H54 (cell line): Measurements from ENCODE around the gene LRGUK.

Experiments
- DNase-seq: peaks from one replicate; pipeline ENCODE4 v3.0.0; 2011; ENCODE audit warnings: low spot score, mixed read lengths; ENCODE audit not compliant: insufficient read length
- FAIRE-seq: peaks from 3 replicates; lab custom pipeline; 2011; peaks lifted over from hg19 to GRCh38; lab: Jason Lieb, UNC
- POLR2A ChIP-seq: IDR thresholded peaks from 2 replicates; pipeline ENCODE4 v1.6.1; 2011; ENCODE audit warnings: low read depth, mild to moderate bottlenecking, low read length

The LRGUK gene

GRCh38 chr7:134301592-134301991, 174.5 kb downstream of the LRGUK start:
- no peak for TF ChIP-seq POLR2A
- FAIRE-seq (no peak), DNase-seq (no peak)

DNA sequence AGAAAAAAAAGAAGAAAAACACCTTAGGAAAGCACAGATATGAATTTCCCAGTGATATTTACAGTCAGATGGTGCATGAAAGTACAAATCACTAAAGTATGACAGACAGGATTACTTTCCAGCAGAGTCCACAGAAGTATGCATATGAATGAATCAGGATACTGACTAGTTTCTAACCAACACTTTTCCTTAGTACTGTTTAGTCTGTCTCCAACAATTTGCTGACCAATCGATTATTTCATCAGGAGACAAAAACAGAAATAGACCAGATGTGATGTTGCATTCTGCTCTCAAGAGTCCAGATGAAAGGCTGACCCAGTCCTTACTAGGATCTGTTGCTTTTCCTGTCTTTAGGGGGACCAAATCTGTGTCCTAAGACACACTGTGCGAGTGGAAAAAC, 175.0 kb downstream of the LRGUK start:
- FAIRE-seq (no peak), DNase-seq (no peak)
- TF ChIP-seq POLR2A: no peak

DNA sequence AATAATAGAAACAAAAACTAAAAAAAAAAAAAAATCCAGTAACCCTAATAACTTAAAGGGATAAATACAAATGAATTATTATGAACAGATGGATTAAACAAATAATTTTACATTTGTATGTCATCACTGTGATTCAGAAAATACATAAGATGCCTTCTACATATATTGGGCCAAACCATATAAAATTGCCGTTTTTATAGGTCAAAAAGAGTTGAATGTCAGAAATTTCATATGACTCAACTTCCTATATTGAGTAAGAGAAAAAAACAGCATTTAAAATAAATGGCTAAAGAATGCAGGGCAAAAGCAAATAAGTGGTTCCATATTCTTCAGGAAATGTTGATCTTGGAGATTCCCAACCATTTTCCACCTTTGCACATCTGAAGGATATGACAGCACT, 180.2 kb downstream of the LRGUK start:
- FAIRE-seq (no peak), DNase-seq (no peak)

GRCh38 chr7:134308548-134308947, 181.4 kb downstream of the LRGUK start:
- DNase-seq (no peak), FAIRE-seq (no peak)

More for the DNA sequence above, 180.2 kb downstream of the LRGUK start:
- no peak for TF ChIP-seq POLR2A

GRCh38 chr7:134311807-134312206, 184.7 kb downstream of the LRGUK start:
- TF ChIP-seq POLR2A: no peak
- DNase-seq: no peak
- no peak for FAIRE-seq

More at GRCh38 chr7:134308548-134308947, 181.4 kb downstream of the LRGUK start:
- no peak for TF ChIP-seq POLR2A

DNA sequence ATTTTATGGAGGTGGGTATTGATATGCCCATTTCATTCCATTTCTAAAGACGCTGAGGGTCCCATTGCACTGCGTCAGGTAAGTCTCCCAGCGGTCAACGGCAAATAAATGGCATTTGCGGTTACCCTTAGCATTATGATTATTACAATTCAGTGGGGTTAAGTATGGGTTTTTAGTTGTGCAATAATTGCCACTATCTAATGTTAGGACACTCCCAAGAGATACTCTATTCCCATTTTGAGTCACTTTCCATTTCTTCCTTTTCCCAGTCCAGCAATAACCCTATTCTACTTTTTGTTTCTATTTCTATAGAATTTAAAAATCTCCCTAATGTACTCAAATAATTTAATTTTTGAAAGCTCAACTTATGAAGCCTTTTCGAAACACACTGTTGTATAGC, 185.6 kb downstream of the LRGUK start:
- DNase-seq (no peak), FAIRE-seq (no peak)
- TF ChIP-seq POLR2A: no peak

DNA sequence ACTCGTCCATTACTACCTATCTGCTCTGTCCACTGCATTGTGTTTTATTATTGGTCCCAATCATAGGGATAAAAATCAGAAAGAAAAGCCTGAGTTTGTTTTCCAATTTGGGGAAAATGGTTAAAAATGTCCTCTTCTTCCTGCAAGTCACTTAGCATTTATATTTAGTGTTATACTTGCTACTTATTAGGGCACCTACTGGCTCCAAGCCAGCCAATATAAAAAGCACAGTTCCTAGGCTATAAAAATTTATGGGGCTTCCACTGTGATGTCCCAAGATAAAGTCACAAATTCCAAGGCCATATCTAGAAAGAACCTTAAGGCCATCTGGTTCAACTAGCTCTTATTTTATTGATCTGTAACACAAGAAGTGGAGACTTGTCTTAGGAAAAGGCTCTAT, 186.4 kb downstream of the LRGUK start:
- no peak for TF ChIP-seq POLR2A
- DNase-seq (no peak), FAIRE-seq (no peak)
